NCI-H1417 (cell line): ENCODE data around the gene PRND.
"Not testable (repeated sequence)": the region's sequence is repeated elsewhere in the genome, so short reads cannot be mapped to it uniquely, and the experiment has no call there.

Experiments used
- DNase-seq, 3 experiments: peaks; one replicate each; lab custom pipeline; 2025; lab: John Stamatoyannopoulos, UW

PRND gene, protein sequence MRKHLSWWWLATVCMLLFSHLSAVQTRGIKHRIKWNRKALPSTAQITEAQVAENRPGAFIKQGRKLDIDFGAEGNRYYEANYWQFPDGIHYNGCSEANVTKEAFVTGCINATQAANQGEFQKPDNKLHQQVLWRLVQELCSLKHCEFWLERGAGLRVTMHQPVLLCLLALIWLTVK

GRCh38 chr20:4721719-4722118 lies at the start of gene PRND:
PRND (plus strand) TSS chr20:4721909; CDS start chr20:4724552, 2,643 bp downstream.
- DNase-seq = no peak

GRCh38 chr20:4672948-4673347 lies 48.8 kb upstream of the PRND start:
- DNase-seq = no peak

DNA sequence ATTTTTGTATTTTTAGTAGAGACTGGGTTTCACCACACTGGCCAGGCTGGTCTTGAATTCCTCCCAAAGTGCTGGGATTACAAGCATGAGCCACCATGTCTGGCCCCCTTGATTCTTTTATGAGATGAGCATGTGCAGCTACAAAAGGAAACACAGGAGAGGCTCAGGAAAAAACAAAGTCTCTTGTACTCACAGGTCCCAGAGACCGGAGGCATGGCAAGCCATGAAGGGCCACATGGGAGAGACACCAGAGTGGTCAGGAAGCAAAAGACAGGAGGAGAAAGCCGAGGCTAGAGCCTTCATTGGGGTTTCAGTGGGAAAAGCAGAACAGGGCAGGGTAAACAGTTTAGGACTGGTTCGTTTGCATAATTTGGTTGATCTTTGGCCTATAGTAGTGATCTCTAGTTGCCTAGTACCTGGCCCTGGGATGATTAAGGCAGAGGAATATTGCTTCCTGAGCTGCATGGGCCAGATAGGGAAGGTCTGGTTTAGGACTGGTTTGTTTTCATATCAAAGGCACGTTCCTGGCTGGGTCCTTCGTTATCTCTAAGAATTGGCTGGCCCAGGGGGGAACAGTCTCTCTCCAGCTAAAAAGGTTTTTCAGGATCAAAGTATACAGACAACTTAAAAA lies 48.2 kb upstream of the PRND start:
- DNase-seq = no peak

DNA sequence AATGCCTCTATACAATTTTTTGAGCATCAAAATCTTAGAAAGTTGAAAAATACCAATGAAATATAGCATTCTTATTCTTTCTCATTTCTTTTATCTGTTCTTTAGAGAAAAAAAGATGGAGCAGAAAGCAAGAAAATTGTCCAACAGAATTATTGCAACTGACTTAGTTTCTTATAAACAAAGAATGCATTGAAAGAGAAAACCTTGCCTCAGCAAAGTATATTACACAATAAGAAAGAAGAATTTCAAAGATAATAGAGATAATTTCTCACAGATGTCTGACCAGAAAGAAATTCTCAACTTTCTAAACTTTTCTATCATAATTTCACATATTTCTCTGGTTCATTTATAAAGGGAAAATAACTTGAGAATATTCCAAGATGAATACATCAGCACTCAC lies 47.0 kb upstream of the PRND start:
- no peak for DNase-seq

GRCh38 chr20:4677846-4678245 lies 43.9 kb upstream of the PRND start:
- no peak for DNase-seq

GRCh38 chr20:4681401-4681800 lies 40.3 kb upstream of the PRND start:
- no peak for DNase-seq

GRCh38 chr20:4681991-4682401 lies 39.7 kb upstream of the PRND start:
- no peak for DNase-seq

DNA sequence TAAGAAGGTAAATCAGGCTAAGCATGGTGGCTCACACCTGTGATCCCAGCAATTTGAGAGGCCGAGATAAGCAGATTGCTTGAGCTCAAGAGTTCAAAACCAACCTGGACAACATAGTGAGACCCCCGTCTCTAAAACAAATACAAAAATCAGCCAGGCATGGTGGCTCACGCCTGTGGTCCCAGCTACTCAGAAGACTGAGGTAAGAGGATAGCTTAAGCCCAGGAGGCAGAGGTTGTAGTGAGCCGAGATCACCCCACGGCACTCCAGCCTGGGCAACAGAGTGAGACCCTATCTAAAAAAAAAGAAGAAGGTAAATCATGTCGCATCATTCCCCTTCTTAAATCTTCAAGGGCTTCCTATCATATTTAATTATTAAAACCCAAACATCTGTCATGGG lies 39.0 kb upstream of the PRND start:
- DNase-seq = no peak

- no peak for DNase-seq
Observed at GRCh38 chr20:4683261-4683660, 38.4 kb upstream of the PRND start.

DNA sequence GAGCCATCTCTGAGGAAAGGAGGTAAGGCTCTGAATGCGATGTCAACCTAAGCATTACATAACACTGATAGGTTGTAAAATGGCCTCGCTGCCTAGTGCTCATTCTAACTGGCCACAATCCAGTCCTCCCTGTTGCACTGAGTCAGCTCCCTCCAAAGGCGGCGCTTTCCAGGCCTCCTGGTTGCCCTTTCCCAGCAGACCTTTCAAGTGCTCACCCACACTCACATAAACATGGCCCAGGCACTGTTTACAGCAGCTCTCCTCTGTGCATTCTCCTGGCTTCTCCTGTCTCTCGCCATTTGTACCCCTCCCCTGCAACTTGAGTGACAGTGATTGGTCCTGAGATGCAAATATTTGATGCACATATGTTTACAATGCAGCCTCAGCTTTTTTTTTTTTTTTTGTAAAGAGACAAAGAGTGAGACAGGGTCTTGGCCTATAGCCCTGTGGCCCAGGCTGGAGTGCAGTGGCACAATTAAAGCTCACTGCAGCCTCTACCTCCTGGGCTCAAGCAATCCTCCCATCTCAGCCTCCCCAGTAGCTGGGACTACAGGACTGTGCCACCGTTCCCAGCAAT lies 36.8 kb upstream of the PRND start:
- no peak for DNase-seq

GRCh38 chr20:4685923-4686221 lies 35.8 kb upstream of the PRND start:
- no peak for DNase-seq

GRCh38 chr20:4688305-4688704 lies 33.4 kb upstream of the PRND start:
- peak in 1 of 3 experiments; percentile 37 for DNase-seq

DNA sequence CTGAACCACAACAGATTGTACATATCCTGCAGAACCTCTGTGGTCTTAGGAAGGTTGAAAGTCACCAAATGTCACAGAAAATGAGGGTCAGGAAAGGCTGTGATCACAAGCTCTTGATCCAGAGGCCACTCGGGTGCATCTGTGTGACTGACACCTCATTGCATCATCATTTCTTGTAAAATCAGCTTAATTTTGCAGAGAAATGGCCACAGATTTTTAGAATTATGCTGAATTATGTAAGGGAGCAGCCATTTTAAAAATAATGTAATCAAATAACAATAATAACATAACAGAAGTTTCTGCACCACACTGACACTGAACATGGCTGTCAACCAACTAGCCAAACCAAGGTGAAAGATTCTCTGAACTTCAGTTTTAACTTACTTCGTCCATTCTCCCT lies 32.5 kb upstream of the PRND start:
- no peak for DNase-seq

DNA sequence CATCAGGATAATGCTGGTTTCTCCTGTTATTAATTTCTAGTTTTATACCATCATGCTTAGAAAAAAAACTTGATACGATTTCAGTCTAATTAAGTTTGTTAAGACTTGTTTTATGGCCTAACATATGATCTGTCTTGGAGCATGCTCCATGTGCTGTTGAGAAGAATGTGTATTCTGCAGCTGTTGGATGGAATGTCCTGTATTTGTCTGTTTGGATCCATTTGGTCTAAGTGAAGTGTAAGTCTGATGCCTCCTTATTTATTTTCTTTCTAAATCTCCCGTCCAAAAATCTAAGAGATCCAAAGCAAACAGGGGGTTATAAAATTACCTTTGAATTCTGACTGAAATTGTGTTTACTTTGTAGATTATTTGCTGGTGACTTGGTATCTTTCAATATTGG lies 30.0 kb upstream of the PRND start:
- DNase-seq = no peak

DNA sequence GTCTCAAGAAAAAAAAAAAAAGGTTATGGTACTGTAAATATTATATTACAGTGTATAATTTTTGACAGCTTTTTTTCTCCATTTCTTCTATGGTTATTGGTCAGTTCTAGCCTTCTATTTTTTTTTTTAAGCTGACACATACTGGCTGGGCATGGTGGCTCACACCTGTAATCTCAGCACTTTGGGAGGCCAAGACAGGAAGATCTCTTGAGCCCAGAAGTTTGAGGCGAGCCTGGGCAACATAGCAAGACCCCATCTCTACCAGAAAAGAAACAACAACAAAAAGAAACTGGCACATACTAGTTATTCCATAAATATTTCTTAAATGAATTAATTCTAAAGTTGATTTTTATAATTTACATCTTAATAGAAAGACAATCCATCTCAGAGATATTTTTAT lies 27.6 kb upstream of the PRND start:
- no peak for DNase-seq

DNA sequence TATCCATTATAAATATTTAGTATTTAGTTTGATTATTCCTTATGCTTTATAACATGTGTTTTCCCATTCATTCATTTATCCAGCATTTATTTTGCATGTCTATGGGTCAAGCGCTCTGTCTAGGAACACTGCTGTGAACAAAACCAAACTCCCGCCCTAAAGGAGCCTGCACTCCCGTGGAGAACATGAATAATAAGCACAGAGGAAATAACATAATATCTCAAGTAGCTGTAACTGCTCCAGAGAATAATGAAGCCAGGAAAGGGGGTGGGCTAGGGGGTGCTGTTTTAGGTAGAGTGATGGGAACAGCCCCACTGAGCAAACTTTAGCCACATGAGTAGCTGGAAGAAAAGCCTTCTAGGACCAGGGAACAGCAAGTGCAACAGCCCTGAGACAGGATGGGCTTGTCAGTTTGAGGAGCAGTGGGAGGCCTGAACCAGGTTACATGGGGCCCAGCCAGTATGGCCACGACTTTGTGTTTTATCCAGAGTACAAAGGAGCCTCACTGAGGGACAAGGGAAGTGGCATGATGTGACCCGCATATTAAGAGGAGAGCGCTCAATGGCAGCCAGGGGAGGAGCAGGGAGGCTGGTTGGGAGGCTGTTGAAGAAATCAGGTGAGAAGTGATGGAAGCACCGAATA lies 24.4 kb upstream of the PRND start:
- DNase-seq = no peak

DNA sequence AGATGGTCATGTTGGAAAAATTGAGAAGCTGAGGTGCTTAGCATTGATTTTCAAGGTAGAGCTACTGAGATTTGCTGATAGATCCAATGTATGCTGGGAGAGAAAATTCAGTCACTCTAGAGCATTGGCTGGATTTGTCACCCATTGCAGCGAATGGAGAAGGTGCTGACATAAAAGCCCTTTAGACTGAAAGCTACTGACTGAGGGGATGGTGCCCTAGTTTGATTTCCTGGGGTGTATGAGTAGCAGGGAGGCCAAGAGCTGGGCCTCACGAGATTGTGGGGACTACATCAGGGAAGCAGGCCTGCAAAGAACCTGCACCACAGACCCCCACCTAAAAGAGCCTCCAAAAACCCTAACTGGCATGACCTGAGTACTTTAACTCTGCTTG lies 23.9 kb upstream of the PRND start:
- no peak for DNase-seq

DNA sequence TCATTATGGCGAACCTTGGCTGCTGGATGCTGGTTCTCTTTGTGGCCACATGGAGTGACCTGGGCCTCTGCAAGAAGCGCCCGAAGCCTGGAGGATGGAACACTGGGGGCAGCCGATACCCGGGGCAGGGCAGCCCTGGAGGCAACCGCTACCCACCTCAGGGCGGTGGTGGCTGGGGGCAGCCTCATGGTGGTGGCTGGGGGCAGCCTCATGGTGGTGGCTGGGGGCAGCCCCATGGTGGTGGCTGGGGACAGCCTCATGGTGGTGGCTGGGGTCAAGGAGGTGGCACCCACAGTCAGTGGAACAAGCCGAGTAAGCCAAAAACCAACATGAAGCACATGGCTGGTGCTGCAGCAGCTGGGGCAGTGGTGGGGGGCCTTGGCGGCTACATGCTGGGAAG lies 22.5 kb upstream of the PRND start:
- no peak for DNase-seq

- DNase-seq = no peak
Observed at GRCh38 chr20:4699957-4700356, 21.8 kb upstream of the PRND start.

GRCh38 chr20:4702562-4703280 lies 19.0 kb upstream of the PRND start:
- DNase-seq = no peak

- DNase-seq = no peak
Observed at GRCh38 chr20:4703281-4703676, 18.4 kb upstream of the PRND start.

DNA sequence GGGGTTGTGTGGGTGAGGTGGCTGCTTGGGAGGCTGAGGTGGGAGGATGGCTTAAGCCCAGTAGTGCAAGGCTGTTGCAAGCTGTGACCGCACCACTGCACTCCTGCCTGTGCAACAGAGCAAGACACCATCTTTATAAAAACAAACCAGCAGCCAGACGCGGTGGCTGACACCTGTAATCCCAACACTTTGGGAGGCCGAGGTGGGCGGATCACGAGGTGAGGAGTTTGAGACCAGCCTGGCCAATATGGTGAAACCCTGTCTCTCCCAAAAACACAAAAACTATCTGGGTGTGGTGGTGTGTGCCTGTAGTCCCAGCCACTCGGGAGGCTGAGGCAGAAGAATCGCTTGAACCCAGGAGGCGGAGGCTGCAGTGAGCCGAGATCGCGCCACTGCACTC lies 14.8 kb upstream of the PRND start:
- DNase-seq = not testable (repeated sequence)

DNA sequence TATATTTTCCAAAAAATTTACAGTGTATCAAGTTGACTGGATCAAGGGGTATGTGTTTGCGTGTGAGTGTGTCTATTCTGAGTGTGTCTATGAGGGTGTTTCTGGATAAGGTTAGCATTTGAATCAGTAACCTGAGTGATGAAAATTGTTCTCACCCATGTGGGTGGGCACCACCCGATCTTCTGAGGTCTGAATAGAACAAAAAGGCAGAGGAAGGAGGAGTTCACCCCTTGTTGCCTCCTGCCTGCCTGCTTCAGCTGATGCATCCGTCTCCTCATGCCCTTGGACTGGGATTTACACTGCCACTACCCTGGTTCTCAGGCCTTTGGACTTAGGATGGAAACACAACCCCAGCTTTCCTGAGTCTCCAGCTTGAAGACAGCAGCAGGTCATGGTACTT lies 13.7 kb upstream of the PRND start:
- no peak for DNase-seq
